Activated CD4-positive, alpha-beta T cell treated with anti-CD3 and anti-CD28 coated beads for 4 hours (primary cell): ENCODE data around the gene NIN.

Source experiments
- DNase-seq, 2 donors: peaks; one replicate each; pipeline ENCODE4 v3.0.0-alpha.2; 2020

NIN gene

GRCh38 chr14:50839048-50839447 lies 8.1 kb upstream of the NIN start:
- DNase-seq: no peak

DNA sequence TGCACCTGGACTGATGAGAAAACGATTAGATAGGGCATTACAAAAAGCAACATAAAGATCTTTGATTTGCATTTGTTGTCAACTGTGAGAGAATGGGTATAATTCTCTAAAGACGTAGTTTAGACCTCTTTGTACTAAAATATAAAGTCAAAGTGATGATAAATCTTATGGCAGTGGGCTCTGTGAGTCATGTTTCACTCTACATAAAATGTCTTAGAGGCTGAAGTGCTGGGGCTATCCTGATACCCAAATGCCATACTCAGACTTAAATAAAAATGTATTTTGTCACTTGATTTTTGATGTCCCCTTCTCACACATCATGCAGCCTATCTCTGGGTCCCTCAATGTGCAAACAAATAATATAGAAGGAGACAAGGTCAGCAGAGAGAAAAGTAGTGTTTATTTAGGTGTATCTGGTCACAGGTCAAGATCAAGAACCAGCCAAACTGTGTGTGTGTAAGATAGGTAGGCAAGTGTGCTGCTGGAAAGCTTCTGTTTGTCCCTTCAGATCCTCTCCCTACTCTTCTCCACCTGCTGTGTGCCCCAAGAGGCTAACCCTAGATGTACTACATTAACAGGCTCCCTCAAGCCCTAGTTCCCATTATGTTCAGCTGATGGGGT lies 7.0 kb upstream of the NIN start:
- no peak for DNase-seq

DNA sequence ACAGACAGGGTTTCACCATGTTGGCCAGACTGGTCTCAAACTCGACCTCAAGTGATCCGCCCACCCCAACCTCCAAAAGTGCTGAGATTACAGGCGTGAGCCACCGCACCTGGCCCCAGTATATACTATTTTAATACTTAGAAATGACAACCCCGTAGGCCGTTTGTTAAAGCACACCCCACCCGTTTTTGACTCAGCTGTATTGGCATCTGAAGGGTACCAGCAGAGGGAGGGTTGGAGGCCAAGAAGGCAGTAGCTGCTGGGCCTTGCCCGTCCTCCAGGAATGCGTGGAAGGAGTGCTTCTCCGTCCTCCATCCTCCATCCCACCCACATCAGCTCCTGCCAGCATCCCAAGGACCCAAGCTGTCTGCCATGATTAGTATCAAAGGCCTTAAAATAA lies 6.3 kb upstream of the NIN start:
- DNase-seq: no peak

DNA sequence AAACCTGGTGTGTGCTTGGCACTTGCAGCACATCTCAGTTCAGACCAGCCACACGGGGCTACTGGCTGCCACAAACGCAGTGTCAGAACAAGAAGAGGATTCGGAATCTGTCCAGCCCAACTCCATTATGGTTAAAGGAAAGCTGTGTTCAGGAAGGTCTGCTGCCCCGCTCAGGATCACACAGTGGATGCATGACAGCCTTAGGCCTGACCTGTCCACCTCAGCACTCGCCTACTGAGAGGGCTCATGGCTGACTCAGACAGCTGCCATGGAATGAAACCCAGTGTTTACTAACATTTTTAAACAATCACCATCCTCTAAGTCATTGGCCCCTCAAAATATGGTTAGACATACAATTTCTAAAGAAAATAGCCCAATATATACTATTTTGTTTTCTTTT lies 5.6 kb upstream of the NIN start:
- no peak for DNase-seq

DNA sequence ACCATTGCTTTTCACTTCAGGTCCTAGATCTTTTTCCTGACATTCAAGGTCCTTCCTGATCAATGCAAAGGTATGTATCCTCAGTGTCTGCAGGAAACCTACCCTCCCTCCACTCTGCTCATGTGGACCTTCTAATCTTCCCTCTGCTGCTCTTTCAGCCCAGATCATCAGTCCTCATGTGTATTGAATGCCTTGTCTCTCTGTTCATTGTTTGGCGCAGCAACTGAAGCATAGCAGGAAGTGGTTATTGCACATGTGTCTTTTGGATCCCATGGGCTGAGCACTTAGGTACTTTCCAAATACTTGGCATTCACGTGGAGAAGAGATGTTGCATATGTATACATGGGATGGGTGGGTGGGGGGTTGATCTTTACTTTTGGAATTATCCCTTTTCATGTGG lies 4.3 kb upstream of the NIN start:
- peak in 1 of 2 donors; percentile 20 for DNase-seq

GRCh38 chr14:50834802-50835276 lies 3.9 kb upstream of the NIN start:
- no peak for DNase-seq

DNA sequence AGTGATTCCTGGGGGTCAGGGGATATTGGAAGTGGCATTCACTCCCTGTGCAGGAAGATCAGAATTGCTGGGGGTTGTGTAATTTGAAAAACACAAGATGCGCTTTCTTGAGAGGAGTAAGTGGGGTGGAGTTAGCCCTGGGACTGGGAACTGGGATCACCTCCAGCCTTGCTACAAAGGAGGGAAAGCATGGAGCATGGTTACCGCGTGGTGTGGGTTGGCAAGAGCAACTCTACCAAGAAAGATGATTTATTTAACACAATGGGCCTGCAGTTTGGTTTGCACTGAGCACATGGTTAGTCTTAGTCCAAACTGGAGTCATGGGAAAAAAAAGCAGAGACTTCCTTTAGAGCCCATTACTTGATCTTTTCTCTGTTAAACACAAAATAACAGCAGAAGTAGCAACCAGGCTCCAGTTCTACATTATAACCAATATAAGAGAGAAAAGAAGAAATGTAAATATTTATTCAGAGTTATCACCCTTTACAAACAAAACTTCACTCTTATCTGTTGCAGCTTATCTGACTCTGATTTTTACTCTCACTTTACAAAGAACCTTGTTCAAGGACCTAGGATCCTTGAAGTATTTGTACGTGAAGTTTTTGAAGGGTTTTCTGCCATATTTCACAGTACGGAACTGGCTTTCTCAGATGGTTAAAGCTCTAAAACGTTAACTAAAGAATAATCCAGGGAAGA lies 2.1 kb upstream of the NIN start:
- no peak for DNase-seq

GRCh38 chr14:50831726-50832168 lies 785 bp upstream of the NIN start:
- DNase-seq: no peak

- DNase-seq: peak; percentile 68 to 74
Observed at GRCh38 chr14:50830044-50830931, 674 bp downstream of the NIN start.

GRCh38 chr14:50829489-50830043 lies 1.4 kb downstream of the NIN start:
- no peak for DNase-seq

GRCh38 chr14:50828721-50829488 lies 2.1 kb downstream of the NIN start:
- no peak for DNase-seq

- DNase-seq: no peak
Observed at GRCh38 chr14:50826681-50827080, 4.3 kb downstream of the NIN start.

- no peak for DNase-seq
Observed at GRCh38 chr14:50825307-50825706, 5.7 kb downstream of the NIN start.

DNA sequence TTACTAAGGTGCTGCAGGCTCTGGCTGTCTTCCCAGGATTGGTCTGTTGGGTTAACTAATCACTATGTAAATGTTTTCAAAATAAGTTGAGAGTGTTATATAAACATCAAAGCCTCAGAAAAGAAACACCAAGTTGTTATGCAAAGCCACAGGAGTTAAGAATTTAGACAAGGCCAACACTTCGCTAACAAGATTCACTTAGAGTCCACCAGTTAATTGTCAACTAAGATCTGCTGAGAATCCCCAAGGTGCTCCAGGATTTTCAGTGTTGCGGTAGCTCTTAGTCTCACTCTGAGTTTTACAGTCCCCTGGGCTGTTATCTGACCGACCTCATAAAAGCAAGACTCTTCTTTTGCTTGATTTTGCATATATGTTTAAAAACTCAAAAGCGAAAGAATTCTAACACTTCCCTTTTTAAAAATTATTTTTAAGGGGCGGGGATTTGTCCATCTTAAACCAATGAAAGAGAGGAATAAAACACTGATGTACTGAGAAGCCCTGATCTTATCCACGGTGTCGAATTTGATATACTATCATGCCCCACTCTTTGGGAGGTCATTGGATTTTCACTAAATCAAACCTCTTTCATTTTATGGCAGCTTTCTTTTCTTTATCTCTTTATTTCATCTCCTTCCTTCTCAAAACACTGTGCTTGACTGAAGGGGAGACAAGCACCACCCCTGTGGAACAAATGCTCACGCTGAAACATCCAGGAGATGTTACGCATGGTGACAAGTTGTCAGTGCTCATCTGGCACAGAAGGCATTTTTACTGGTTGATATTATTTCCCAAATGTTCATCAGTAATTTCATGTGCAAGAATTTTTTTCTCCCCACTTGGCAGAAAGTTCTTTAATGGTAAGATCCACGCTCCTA lies 7.0 kb downstream of the NIN start:
- DNase-seq: no peak

DNA sequence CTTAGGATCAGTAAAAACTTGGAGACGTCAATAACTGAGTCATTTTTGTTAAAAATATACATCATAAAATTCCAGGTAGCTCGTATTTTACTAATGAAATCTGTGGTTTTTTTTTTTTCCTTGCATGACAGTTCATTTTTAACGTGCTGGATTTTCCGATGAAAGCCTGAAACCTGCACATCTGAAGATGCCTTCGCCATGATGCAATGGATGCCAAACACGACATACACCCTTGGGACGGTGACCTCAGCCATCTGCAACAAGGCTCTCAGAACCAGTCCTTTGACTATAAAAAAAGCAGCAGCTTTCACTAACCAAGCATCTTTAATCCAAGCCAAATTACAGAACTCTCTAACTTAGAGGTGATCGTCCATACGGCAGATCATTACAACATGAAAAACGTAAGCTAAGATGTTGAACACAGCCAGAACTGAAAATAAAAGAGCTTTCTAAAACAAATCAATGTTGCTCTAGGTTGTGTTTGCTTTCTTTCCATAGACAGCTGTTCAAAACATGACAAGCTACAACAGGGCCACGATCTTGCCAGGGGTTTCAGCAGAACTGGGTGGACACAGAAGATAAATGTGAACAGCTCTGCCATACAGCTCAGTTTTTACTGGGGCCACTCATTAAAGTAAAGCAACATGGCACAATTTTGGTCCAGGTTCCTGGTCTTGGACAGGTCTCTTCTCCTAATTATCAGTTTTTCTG lies 7.8 kb downstream of the NIN start:
- peak in 1 of 2 donors; percentile 29 for DNase-seq

DNA sequence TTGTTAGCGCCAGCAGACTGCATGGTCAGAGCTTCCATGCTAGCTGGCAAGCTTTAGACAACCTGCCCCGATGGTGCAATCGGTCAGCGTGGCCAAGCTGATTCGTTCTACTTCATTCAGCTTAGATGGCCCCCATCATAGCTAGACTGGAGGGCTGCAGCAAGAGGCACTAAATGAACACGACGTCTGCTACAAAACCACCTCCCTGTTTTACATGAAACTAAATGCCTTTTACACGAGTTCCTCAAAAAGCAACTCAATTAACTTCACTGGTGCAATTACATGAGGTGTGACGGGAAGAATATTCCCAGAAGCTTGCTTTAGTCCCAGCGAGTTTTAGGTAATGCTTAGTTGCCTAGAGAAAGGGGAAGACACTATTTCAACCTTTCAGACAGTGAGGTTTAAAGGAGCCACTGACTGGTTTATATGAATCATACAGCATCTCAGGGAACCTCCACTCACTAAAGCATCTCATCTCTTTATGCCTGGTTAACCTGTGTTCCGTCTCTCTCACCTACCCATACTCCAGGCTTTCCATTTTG lies 8.4 kb downstream of the NIN start:
- peak in 1 of 2 donors; percentile 21 for DNase-seq

GRCh38 chr14:50821510-50822464 lies 9.2 kb downstream of the NIN start:
- DNase-seq: peak; percentile 26 to 32

- no peak for DNase-seq
Observed at GRCh38 chr14:50820786-50821509, 10.0 kb downstream of the NIN start.
